GM21529 (cell line): ENCODE results near the gene SURF4.
"Not testable (repeated sequence)": the region's sequence is repeated elsewhere in the genome, so short reads cannot be mapped to it uniquely, and the experiment has no call there.

ENCODE experiments used
- ATAC-seq: cut with Tn5 transposase; IDR thresholded peaks from one replicate; pipeline ENCODE4 v1.9.1; 2021; ENCODE audit not compliant: unreplicated experiment

SURF4 gene

GRCh38 chr9:133397895-133398294, 22.0 kb upstream of the SURF4 start:
- ATAC-seq: no peak

GRCh38 chr9:133397370-133397769, 21.5 kb upstream of the SURF4 start:
- no peak for ATAC-seq

GRCh38 chr9:133396952-133397351, 21.1 kb upstream of the SURF4 start:
- no peak for ATAC-seq

GRCh38 chr9:133394687-133395271, 18.9 kb upstream of the SURF4 start:
- no peak for ATAC-seq

GRCh38 chr9:133393399-133393798, 17.5 kb upstream of the SURF4 start:
- no peak for ATAC-seq

- not testable (repeated sequence) for ATAC-seq
These were observed 16.4 kb upstream of the SURF4 start for GRCh38 chr9:133392308-133392707.

GRCh38 chr9:133391449-133391848, 15.6 kb upstream of the SURF4 start:
- ATAC-seq: not testable (repeated sequence)

- ATAC-seq: no peak
These were observed 14.9 kb upstream of the SURF4 start for GRCh38 chr9:133390713-133391112.

GRCh38 chr9:133389562-133389961, 13.7 kb upstream of the SURF4 start:
- ATAC-seq: no peak

GRCh38 chr9:133389025-133389557, 13.2 kb upstream of the SURF4 start:
- ATAC-seq: no peak

GRCh38 chr9:133387680-133388079, 11.8 kb upstream of the SURF4 start:
- ATAC-seq: no peak

- no peak for ATAC-seq
These were observed 10.5 kb upstream of the SURF4 start for GRCh38 chr9:133386338-133386737.

GRCh38 chr9:133385452-133385851, 9.6 kb upstream of the SURF4 start:
- ATAC-seq: no peak

- no peak for ATAC-seq
These were observed 9.0 kb upstream of the SURF4 start for GRCh38 chr9:133384736-133385321.

GRCh38 chr9:133383438-133383837, 7.6 kb upstream of the SURF4 start:
- ATAC-seq: no peak

- ATAC-seq: no peak
These were observed 6.8 kb upstream of the SURF4 start for GRCh38 chr9:133382507-133383141.

- ATAC-seq: no peak
These were observed 4.9 kb upstream of the SURF4 start for GRCh38 chr9:133380734-133381133.

- no peak for ATAC-seq
These were observed 3.6 kb upstream of the SURF4 start for GRCh38 chr9:133379153-133380086.

- no peak for ATAC-seq
These were observed 2.6 kb upstream of the SURF4 start for GRCh38 chr9:133378408-133378962.

GRCh38 chr9:133377721-133378216, 1.9 kb upstream of the SURF4 start:
- no peak for ATAC-seq

GRCh38 chr9:133377280-133377679, 1.4 kb upstream of the SURF4 start:
- ATAC-seq: not testable (repeated sequence)
